HEK293 (cell line): ENCODE measurements around the gene LSP1.

Experiments
- CTCF ChIA-PET: fragments of 350-600 bp; formaldehyde crosslinking; extraction: SDS; loops from one replicate; lab custom pipeline; 2021; ENCODE audit warnings: antibody characterized with exemption; lab: Yijun Ruan, JAX
- POLR2A ChIA-PET: fragments of 300-600 bp; formaldehyde crosslinking; extraction: SDS; loops from one replicate; lab custom pipeline; 2020; ENCODE audit warnings: antibody characterized with exemption, inconsistent platforms; lab: Yijun Ruan, JAX
- H3K27ac ChIP-seq: fragments of 200-500 bp; sonication (Bioruptor generic); 2 replicates; pipeline ENCODE4 v1.5.1; 2014; ENCODE audit warnings: low read depth, low read length, control low read depth, inconsistent platforms; ENCODE audit errors: extremely low read depth
- H3K36me3 ChIP-seq, 2 experiments: fragments of 200-500 bp in 1 of 2; sonication (Bioruptor generic) in 1 of 2; 1 replicate in 1 of 2; 2 replicates in 1 of 2; pipeline ENCODE4 v1.5.1; 2014 to 2017; ENCODE audit warnings: inconsistent platforms in 2 of 2, low read length in 2 of 2; ENCODE audit not compliant: control insufficient read depth in 2 of 2, insufficient read depth in 1 of 2
- H3K4me1 ChIP-seq: fragments of 200-500 bp; sonication (Bioruptor generic); 2 replicates; pipeline ENCODE4 v1.5.1; 2014; ENCODE audit warnings: mild to moderate bottlenecking, low read length, inconsistent platforms; ENCODE audit not compliant: control insufficient read depth, insufficient read depth
- H3K4me3 ChIP-seq: 2 replicates; pipeline ENCODE4 v1.5.1; 2011; ENCODE audit warnings: low read depth, mild to moderate bottlenecking, control low read depth, low read length, moderate library complexity
- H3K9me3 ChIP-seq: fragments of 200-500 bp; sonication (Bioruptor generic); 2 replicates; pipeline ENCODE4 v1.5.1; 2014; ENCODE audit warnings: low read depth, low read length, inconsistent platforms; ENCODE audit not compliant: control insufficient read depth, insufficient read depth
- INSM2 ChIP-seq: fragments of 450-650 bp; formaldehyde crosslinking; IDR thresholded peaks from 2 replicates; pipeline ENCODE4 v1.5.1; 2016; ENCODE audit warnings: missing biosample characterization, missing genetic modification characterization
- SP7 ChIP-seq: fragments of 450-650 bp; formaldehyde crosslinking; IDR thresholded peaks from 2 replicates; pipeline ENCODE4 v1.5.1; 2016; ENCODE audit warnings: missing biosample characterization, missing genetic modification characterization
- WT1 ChIP-seq: fragments of 450-650 bp; formaldehyde crosslinking; IDR thresholded peaks from 2 replicates; pipeline ENCODE4 v1.5.1; 2016; ENCODE audit warnings: missing biosample characterization, missing genetic modification characterization
- YY1 ChIP-seq: fragments of 450-650 bp; formaldehyde crosslinking; IDR thresholded peaks from 2 replicates; pipeline ENCODE4 v1.5.1; 2018; ENCODE audit warnings: missing biosample characterization, missing genetic modification characterization
- ZBTB1 ChIP-seq: fragments of 450-650 bp; formaldehyde crosslinking; IDR thresholded peaks from 2 replicates; pipeline ENCODE4 v1.5.1; 2016; ENCODE audit warnings: missing biosample characterization, missing genetic modification characterization
- ZBTB49 ChIP-seq: fragments of 450-650 bp; formaldehyde crosslinking; IDR thresholded peaks from 2 replicates; pipeline ENCODE4 v1.5.1; 2016; ENCODE audit warnings: missing biosample characterization, missing genetic modification characterization, low read depth
- ZEB2 ChIP-seq: fragments of 450-650 bp; formaldehyde crosslinking; IDR thresholded peaks from 2 replicates; pipeline ENCODE4 v1.5.1; 2016; ENCODE audit warnings: missing biosample characterization, missing genetic modification characterization
- ZNF10 ChIP-seq: fragments of 450-650 bp; formaldehyde crosslinking; IDR thresholded peaks from 2 replicates; pipeline ENCODE4 v1.5.1; 2017; ENCODE audit warnings: missing biosample characterization, missing genetic modification characterization
- ZNF157 ChIP-seq: fragments of 450-650 bp; formaldehyde crosslinking; IDR thresholded peaks from 2 replicates; pipeline ENCODE4 v1.5.1; 2016; ENCODE audit warnings: missing biosample characterization, missing genetic modification characterization
- ZNF2 ChIP-seq: fragments of 450-650 bp; formaldehyde crosslinking; IDR thresholded peaks from 2 replicates; pipeline ENCODE4 v1.5.1; 2016; ENCODE audit warnings: missing biosample characterization, missing genetic modification characterization
- ZNF488 ChIP-seq: fragments of 450-650 bp; formaldehyde crosslinking; IDR thresholded peaks from 2 replicates; pipeline ENCODE4 v1.5.1; 2016; ENCODE audit warnings: missing biosample characterization, missing genetic modification characterization
- ZNF558 ChIP-seq: fragments of 450-650 bp; formaldehyde crosslinking; IDR thresholded peaks from 2 replicates; pipeline ENCODE4 v1.5.1; 2016; ENCODE audit warnings: missing biosample characterization, missing genetic modification characterization
- ZNF623 ChIP-seq: fragments of 450-650 bp; formaldehyde crosslinking; IDR thresholded peaks from 2 replicates; pipeline ENCODE4 v1.5.1; 2016; ENCODE audit warnings: missing biosample characterization, missing genetic modification characterization
- ZNF701 ChIP-seq: fragments of 450-650 bp; formaldehyde crosslinking; IDR thresholded peaks from 2 replicates; pipeline ENCODE4 v1.5.1; 2016; ENCODE audit warnings: missing biosample characterization, missing genetic modification characterization
- ZNF830 ChIP-seq: fragments of 450-650 bp; IDR thresholded peaks from 2 replicates; pipeline ENCODE4 v1.5.0; 2018; ENCODE audit warnings: missing biosample characterization, missing genetic modification characterization, low read depth, mild to moderate bottlenecking, moderate library complexity
- TF ChIP-seq, protein P1 (sequence below): IDR thresholded peaks from 2 replicates; pipeline ENCODE4 v1.6.1; 2011; ENCODE audit warnings: mild to moderate bottlenecking, low read depth, low read length, borderline replicate concordance
- TF ChIP-seq, protein P2 (sequence below): fragments of 450-650 bp; formaldehyde crosslinking; conservative IDR thresholded peaks from 2 replicates; pipeline ENCODE4 v1.5.1; 2016; ENCODE audit warnings: low read depth, missing biosample characterization, missing genetic modification characterization

Gene LSP1

DNA sequence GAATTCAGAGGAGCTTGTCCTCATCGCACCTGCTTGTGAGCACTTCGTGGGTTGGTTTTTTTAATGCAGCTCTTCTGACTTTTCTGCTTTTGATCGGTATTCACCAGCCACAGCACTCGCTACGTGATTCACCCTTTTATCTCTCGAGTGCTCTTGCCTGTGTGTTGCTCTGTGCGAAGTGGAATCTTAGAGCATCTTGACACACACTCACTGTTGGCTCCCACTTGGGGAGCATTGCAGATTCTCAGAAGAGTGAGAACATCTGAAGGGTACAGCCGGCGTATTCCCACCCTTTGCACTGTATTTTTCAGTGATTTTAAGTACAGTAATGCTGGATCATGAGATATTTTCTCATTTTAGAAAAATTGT lies 77.6 kb downstream of the LSP1 start:
- Histone ChIP-seq H3K4me3 (no peak overlapping the region), H3K9me3 (no peaks in the 10 kb centered on the region), H3K36me3 (no peaks in the 10 kb centered on the region), H3K4me1 (no peaks in the 10 kb centered on the region), H3K27ac (no peak overlapping the region)
- ChIA-PET POLR2A (no interaction called here), CTCF (interaction anchor here (0.6 kb wide), 1 partner anchor 9 kb away, joined by 5 read pairs; no protein-coding TSS in a partner anchor)
- no peak for TF ChIP-seq ZNF10 (tag by site-specific recombination)
- TF ChIP-seq ZNF558 (tag by site-specific recombination) = no peak
- no peak for TF ChIP-seq WT1 (tag by site-specific recombination)
- no peak for TF ChIP-seq ZEB2 (tag by site-specific recombination)
- TF ChIP-seq INSM2 (tag by site-specific recombination) = no peak

- no peak overlapping the region for H3K4me3 ChIP-seq
- no peaks in the 10 kb centered on the region for H3K4me1 ChIP-seq
- ChIA-PET POLR2A (no interaction called here), CTCF (interaction anchor here (0.6 kb wide), 1 partner anchor 51 kb away, joined by 3 read pairs; no protein-coding TSS in a partner anchor)
- no peak overlapping the region for H3K27ac ChIP-seq
- H3K9me3 ChIP-seq = no peaks in the 10 kb centered on the region
- TF ChIP-seq SP7 = no peak
- TF ChIP-seq ZNF830 = no peak
- TF ChIP-seq, protein P1, sequence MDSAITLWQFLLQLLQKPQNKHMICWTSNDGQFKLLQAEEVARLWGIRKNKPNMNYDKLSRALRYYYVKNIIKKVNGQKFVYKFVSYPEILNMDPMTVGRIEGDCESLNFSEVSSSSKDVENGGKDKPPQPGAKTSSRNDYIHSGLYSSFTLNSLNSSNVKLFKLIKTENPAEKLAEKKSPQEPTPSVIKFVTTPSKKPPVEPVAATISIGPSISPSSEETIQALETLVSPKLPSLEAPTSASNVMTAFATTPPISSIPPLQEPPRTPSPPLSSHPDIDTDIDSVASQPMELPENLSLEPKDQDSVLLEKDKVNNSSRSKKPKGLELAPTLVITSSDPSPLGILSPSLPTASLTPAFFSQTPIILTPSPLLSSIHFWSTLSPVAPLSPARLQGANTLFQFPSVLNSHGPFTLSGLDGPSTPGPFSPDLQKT = no peak
- TF ChIP-seq ZNF157 (tag by site-specific recombination) = no peak
- TF ChIP-seq ZNF701 (tag by site-specific recombination) = no peak
- TF ChIP-seq YY1 (tag by site-specific recombination) = no peak
- TF ChIP-seq, protein P2, sequence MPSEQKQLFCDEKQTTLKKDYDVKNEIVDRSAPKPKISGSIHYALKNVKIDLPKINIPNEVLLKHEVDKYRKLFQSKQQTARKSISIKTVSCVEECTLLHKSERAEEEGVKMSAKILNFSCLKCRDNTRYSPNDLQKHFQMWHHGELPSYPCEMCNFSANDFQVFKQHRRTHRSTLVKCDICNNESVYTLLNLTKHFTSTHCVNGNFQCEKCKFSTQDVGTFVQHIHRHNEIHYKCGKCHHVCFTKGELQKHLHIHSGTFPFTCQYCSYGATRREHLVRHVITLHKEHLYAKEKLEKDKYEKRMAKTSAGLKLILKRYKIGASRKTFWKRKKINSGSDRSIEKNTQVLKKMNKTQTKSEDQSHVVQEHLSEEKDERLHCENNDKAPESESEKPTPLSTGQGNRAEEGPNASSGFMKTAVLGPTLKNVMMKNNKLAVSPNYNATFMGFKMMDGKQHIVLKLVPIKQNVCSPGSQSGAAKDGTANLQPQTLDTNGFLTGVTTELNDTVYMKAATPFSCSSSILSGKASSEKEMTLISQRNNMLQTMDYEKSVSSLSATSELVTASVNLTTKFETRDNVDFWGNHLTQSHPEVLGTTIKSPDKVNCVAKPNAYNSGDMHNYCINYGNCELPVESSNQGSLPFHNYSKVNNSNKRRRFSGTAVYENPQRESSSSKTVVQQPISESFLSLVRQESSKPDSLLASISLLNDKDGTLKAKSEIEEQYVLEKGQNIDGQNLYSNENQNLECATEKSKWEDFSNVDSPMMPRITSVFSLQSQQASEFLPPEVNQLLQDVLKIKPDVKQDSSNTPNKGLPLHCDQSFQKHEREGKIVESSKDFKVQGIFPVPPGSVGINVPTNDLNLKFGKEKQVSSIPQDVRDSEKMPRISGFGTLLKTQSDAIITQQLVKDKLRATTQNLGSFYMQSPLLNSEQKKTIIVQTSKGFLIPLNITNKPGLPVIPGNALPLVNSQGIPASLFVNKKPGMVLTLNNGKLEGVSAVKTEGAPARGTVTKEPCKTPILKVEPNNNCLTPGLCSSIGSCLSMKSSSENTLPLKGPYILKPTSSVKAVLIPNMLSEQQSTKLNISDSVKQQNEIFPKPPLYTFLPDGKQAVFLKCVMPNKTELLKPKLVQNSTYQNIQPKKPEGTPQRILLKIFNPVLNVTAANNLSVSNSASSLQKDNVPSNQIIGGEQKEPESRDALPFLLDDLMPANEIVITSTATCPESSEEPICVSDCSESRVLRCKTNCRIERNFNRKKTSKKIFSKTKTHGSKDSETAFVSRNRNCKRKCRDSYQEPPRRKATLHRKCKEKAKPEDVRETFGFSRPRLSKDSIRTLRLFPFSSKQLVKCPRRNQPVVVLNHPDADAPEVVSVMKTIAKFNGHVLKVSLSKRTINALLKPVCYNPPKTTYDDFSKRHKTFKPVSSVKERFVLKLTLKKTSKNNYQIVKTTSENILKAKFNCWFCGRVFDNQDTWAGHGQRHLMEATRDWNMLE (tag by site-specific recombination) = no peak
- no peak for TF ChIP-seq ZNF623 (tag by site-specific recombination)
- TF ChIP-seq ZBTB1 (tag by site-specific recombination) = no peak
- no peak for TF ChIP-seq ZBTB49
- TF ChIP-seq ZNF488 = no peak
- no peak for TF ChIP-seq ZNF2 (tag by site-specific recombination)
- H3K36me3 ChIP-seq = no peaks in the 10 kb centered on the region
Measured at GRCh38 chr11:1931341-1932104, 78.6 kb downstream of the LSP1 start.
